K562 (cell line): Measurements from ENCODE around the gene STAB1. TPM values are rescaled to one million over a fixed set of nuclear protein-coding genes. Genes with fewer than 3 reads are reported as not detected.

ENCODE experiments used
- BCL6 ChIP-seq: fragments of 250-450 bp; sonication (Bioruptor Pico); IDR thresholded peaks from 2 replicates; pipeline ENCODE4 v1.4.0; 2020
- CBX8 ChIP-seq: fragments of 200-600 bp; sonication (generic); IDR thresholded peaks from 2 replicates; pipeline ENCODE4 v1.6.1; 2012; ENCODE audit warnings: borderline replicate concordance, mixed run types, low read depth, mild to moderate bottlenecking, moderate library complexity, mixed read lengths, low read length, control low read depth, inconsistent platforms; ENCODE audit not compliant: poor library complexity, severe bottlenecking; ENCODE audit errors: extremely low read depth
- ELF1 ChIP-seq: fragments of 200-800 bp; sonication (Bioruptor generic); IDR thresholded peaks from 2 replicates; pipeline ENCODE4 v1.6.1; 2016; ENCODE audit warnings: missing genetic modification characterization, missing compliant biosample characterization
- FOXJ3 ChIP-seq: sonication (generic); formaldehyde crosslinking; IDR thresholded peaks from 2 replicates; pipeline ENCODE4 v1.4.0; 2020; ENCODE audit warnings: mild to moderate bottlenecking, missing genetic modification reagents
- KAT7 ChIP-seq: sonication (generic); formaldehyde crosslinking; IDR thresholded peaks from 2 replicates; pipeline ENCODE4 v1.8.0; 2022; ENCODE audit warnings: missing genetic modification reagents, mild to moderate bottlenecking, borderline replicate concordance
- LEF1 ChIP-seq: fragments of 450-650 bp; IDR thresholded peaks from 2 replicates; pipeline ENCODE4 v1.6.1; 2016; ENCODE audit warnings: mild to moderate bottlenecking
- MAZ ChIP-seq, 2 experiments: fragments of 450-650 bp in 1 of 2; sonication (generic) in 1 of 2; formaldehyde crosslinking; IDR thresholded peaks in 1 of 2; conservative IDR thresholded peaks in 1 of 2; 2 replicates each; pipeline versions ENCODE4 v1.4.0 to v1.5.0; 2020; ENCODE audit warnings: mild to moderate bottlenecking in 1 of 2, missing genetic modification reagents in 1 of 2
- MEF2A ChIP-seq: IDR thresholded peaks from 2 replicates; pipeline ENCODE4 v1.6.1; 2011; ENCODE audit warnings: low read depth, mild to moderate bottlenecking, low read length, moderate library complexity; ENCODE audit not compliant: control insufficient read depth
- POLR2A ChIP-seq: fragments of 450-650 bp; conservative IDR thresholded peaks from 2 replicates; pipeline ENCODE4 v1.6.1; 2016
- RFX1 ChIP-seq: fragments of 450-650 bp; IDR thresholded peaks from 2 replicates; pipeline ENCODE4 v1.6.1; 2016; ENCODE audit warnings: mild to moderate bottlenecking, moderate library complexity
- TFAM ChIP-seq: fragments of 250-450 bp; sonication (Bioruptor Pico); conservative IDR thresholded peaks from 2 replicates; pipeline ENCODE4 v1.5.0; 2021; ENCODE audit warnings: mild to moderate bottlenecking, moderate library complexity
- XRCC5 ChIP-seq: fragments of 200-400 bp; formaldehyde crosslinking; IDR thresholded peaks from 2 replicates; pipeline ENCODE4 v1.6.1; 2017; ENCODE audit warnings: low read depth, mild to moderate bottlenecking, low read length
- YBX1 ChIP-seq: fragments of 450-650 bp; IDR thresholded peaks from 2 replicates; pipeline ENCODE4 v1.7.1; 2016; ENCODE audit warnings: mild to moderate bottlenecking
- ZNF23 ChIP-seq: fragments of 250-450 bp; sonication (Bioruptor Pico); IDR thresholded peaks from 2 replicates; pipeline ENCODE4 v1.4.0; 2020; ENCODE audit warnings: mild to moderate bottlenecking
- ZNF583 ChIP-seq: fragments of 250-450 bp; sonication (Bioruptor Pico); IDR thresholded peaks from 2 replicates; pipeline ENCODE4 v1.4.0; 2020
- ZNF77 ChIP-seq: fragments of 250-450 bp; sonication (Bioruptor Pico); IDR thresholded peaks from 2 replicates; pipeline ENCODE4 v1.5.0; 2020
- ZNF785 ChIP-seq: fragments of 250-450 bp; sonication (Bioruptor Pico); IDR thresholded peaks from 2 replicates; pipeline ENCODE4 v1.4.0; 2020; ENCODE audit warnings: mild to moderate bottlenecking
- polyA plus RNA-seq, 8 experiments: library from polyadenylated mRNA; depleted of rRNA in 4 of 8; stranded (reverse) in 5 of 8; unstranded in 3 of 8; fragments of >200 nt; fragmentation: Nextera tagmentation in 2 of 8; fragmentation: Illumina TruSeq in 1 of 8; extraction: Ambion mirVana in 2 of 8; extraction: Trizol in 1 of 8; gene quantifications; 2 replicates each; pipeline versions ENCODE4 v1.2.1 to v1.2.3, GENCODE V29; 2011 to 2014; ENCODE audit warnings: inconsistent platforms in 1 of 8, missing spikeins in 1 of 8
- total RNA-seq, 7 experiments: library from RNA; depleted of rRNA in 6 of 7; stranded (reverse); fragments of >200 nt in 6 of 7; fragmentation: Illumina TruSeq in 2 of 7; extraction: Trizol in 2 of 7; gene quantifications; 2 replicates each; pipeline versions ENCODE4 v1.2.1 to v1.2.3, GENCODE V29; 2011 to 2021; ENCODE audit warnings: low replicate concordance in 1 of 7
- TF ChIP-seq, protein P1 (sequence below): fragments of 250-450 bp; sonication (Bioruptor Pico); IDR thresholded peaks from 2 replicates; pipeline ENCODE4 v1.8.0; 2022; ENCODE audit warnings: moderate library complexity, mild to moderate bottlenecking, inconsistent platforms
- TF ChIP-seq, protein P2 (sequence below): fragments of 250-450 bp; sonication (Bioruptor Pico); IDR thresholded peaks from 2 replicates; pipeline ENCODE4 v1.4.0; 2020; ENCODE audit warnings: mild to moderate bottlenecking
- TF ChIP-seq, protein P3 (sequence below), 2 experiments: fragments of 450-650 bp in 1 of 2; sonication (generic) in 1 of 2; formaldehyde crosslinking in 1 of 2; IDR thresholded peaks in 1 of 2; conservative IDR thresholded peaks in 1 of 2; 2 replicates each; pipeline versions ENCODE4 v1.6.1 to v1.8.1; 2016 to 2023; ENCODE audit warnings: mild to moderate bottlenecking in 2 of 2, moderate library complexity in 2 of 2, inconsistent platforms in 1 of 2, missing genetic modification reagents in 1 of 2
- TF ChIP-seq, protein P4 (sequence below): sonication (generic); formaldehyde crosslinking; IDR thresholded peaks from 2 replicates; pipeline ENCODE4 v1.8.0; 2022; ENCODE audit warnings: missing genetic modification reagents, mild to moderate bottlenecking, moderate library complexity, borderline replicate concordance
- TF ChIP-seq, protein P5 (sequence below): fragments of 250-450 bp; sonication (Bioruptor Pico); IDR thresholded peaks from 2 replicates; pipeline ENCODE4 v1.4.0; 2020; ENCODE audit warnings: mild to moderate bottlenecking, moderate library complexity

The STAB1 gene
- total and polyA plus RNA-seq, 9 of the 15 experiments (the other 6 are each of a cell fraction or from before 2014, with no cell fraction given) = 0.20 to 3.9 (median 1.2) TPM

DNA sequence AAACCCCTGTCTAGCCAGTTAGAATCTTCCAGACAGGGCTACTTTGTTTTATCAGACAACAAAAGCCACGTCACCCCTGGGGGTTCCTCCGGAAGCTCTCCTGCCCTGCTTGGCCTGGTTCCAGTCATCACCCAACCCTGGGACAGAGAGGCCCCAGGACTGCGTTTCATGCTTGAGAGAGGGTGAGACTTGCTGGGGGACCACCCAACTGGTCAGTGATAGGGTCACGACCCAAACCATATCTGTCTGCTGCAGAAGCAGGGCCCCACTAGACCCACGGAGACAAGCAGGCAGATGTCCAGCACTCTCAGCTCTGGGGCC is 37.3 kb downstream of the STAB1 start (continued):
- TF ChIP-seq MEF2A = no peak
- TF ChIP-seq, protein P1, sequence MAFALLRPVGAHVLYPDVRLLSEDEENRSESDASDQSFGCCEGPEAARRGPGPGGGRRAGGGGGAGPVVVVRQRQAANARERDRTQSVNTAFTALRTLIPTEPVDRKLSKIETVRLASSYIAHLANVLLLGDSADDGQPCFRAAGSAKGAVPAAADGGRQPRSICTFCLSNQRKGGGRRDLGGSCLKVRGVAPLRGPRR = no peak
- no peak for TF ChIP-seq ZNF583
- TF ChIP-seq, protein P2, sequence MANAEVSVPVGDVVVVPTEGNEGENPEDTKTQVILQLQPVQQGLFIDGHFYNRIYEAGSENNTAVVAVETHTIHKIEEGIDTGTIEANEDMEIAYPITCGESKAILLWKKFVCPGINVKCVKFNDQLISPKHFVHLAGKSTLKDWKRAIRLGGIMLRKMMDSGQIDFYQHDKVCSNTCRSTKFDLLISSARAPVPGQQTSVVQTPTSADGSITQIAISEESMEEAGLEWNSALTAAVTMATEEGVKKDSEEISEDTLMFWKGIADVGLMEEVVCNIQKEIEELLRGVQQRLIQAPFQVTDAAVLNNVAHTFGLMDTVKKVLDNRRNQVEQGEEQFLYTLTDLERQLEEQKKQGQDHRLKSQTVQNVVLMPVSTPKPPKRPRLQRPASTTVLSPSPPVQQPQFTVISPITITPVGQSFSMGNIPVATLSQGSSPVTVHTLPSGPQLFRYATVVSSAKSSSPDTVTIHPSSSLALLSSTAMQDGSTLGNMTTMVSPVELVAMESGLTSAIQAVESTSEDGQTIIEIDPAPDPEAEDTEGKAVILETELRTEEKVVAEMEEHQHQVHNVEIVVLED (CRISPR knock-in tag) = no peak
- no peak for TF ChIP-seq FOXJ3 (CRISPR knock-in tag)
- no peak for TF ChIP-seq KAT7 (CRISPR knock-in tag)
- TF ChIP-seq POLR2A = peak; percentile 66
- no peak for TF ChIP-seq LEF1
- TF ChIP-seq BCL6 (CRISPR knock-in tag) = no peak
- TF ChIP-seq, protein P3, sequence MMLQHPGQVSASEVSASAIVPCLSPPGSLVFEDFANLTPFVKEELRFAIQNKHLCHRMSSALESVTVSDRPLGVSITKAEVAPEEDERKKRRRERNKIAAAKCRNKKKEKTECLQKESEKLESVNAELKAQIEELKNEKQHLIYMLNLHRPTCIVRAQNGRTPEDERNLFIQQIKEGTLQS (IDR thresholded peaks at IDR 0.05) = peak; percentile 55; the same call in 1 of the 2 replicates
- TF ChIP-seq, protein P3 (CRISPR knock-in tag; conservative IDR thresholded peaks at IDR 0.05) = no peak
- TF ChIP-seq MAZ (CRISPR knock-in tag; conservative IDR thresholded peaks at IDR 0.05 in 1 of 2, IDR thresholded peaks at IDR 0.05 in 1 of 2) = peak in 1 of 2 experiments; percentile 47; a peak in 1 of 4 replicates
- TF ChIP-seq RFX1 = no peak
- TF ChIP-seq ZNF23 (CRISPR knock-in tag) = no peak
- no peak for TF ChIP-seq YBX1
- no peak for TF ChIP-seq ZNF785 (CRISPR knock-in tag)
- TF ChIP-seq ELF1 (tag) = no peak
- TF ChIP-seq ZNF77 (CRISPR knock-in tag) = no peak
- TF ChIP-seq, protein P4, sequence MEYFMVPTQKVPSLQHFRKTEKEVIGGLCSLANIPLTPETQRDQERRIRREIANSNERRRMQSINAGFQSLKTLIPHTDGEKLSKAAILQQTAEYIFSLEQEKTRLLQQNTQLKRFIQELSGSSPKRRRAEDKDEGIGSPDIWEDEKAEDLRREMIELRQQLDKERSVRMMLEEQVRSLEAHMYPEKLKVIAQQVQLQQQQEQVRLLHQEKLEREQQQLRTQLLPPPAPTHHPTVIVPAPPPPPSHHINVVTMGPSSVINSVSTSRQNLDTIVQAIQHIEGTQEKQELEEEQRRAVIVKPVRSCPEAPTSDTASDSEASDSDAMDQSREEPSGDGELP (CRISPR knock-in tag) = no peak
- TF ChIP-seq XRCC5 = no peak
- TF ChIP-seq, protein P5, sequence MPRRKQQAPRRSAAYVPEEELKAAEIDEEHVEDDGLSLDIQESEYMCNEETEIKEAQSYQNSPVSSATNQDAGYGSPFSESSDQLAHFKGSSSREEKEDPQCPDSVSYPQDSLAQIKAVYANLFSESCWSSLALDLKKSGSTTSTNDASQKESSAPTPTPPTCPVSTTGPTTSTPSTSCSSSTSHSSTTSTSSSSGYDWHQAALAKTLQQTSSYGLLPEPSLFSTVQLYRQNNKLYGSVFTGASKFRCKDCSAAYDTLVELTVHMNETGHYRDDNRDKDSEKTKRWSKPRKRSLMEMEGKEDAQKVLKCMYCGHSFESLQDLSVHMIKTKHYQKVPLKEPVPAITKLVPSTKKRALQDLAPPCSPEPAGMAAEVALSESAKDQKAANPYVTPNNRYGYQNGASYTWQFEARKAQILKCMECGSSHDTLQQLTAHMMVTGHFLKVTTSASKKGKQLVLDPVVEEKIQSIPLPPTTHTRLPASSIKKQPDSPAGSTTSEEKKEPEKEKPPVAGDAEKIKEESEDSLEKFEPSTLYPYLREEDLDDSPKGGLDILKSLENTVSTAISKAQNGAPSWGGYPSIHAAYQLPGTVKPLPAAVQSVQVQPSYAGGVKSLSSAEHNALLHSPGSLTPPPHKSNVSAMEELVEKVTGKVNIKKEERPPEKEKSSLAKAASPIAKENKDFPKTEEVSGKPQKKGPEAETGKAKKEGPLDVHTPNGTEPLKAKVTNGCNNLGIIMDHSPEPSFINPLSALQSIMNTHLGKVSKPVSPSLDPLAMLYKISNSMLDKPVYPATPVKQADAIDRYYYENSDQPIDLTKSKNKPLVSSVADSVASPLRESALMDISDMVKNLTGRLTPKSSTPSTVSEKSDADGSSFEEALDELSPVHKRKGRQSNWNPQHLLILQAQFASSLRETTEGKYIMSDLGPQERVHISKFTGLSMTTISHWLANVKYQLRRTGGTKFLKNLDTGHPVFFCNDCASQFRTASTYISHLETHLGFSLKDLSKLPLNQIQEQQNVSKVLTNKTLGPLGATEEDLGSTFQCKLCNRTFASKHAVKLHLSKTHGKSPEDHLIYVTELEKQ (CRISPR knock-in tag) = no peak
- TF ChIP-seq CBX8 = no peak
- TF ChIP-seq TFAM (CRISPR knock-in tag) = no peak
